Keratinocyte (primary cell): ENCODE data around the gene SARNP. TPM values are rescaled to one million over a fixed set of nuclear protein-coding genes. Genes with fewer than 3 reads are reported as not detected.
A peak's percentile ranks its signal among the peaks of the same experiment; 100 is the strongest.

Experiments used
- DNase-seq: peaks from one replicate; pipeline ENCODE4 v3.0.0-alpha.2; 2011; ENCODE audit warnings: low read depth, missing footprints, low spot score
- FAIRE-seq: peaks from 2 replicates; lab custom pipeline; 2011; peaks lifted over from hg19 to GRCh38; lab: Jason Lieb, UNC
- H2AFZ ChIP-seq: 2 replicates; pipeline ENCODE4 v1.6.0; 2012; ENCODE audit warnings: low read length, control low read depth, inconsistent platforms; ENCODE audit not compliant: control insufficient read depth
- H3K27ac ChIP-seq: 2 replicates; pipeline ENCODE4 v1.5.1; 2011; ENCODE audit warnings: low read length; ENCODE audit not compliant: control insufficient read depth, insufficient read depth
- H3K27me3 ChIP-seq: 3 replicates; pipeline ENCODE4 v1.6.0; 2011; ENCODE audit warnings: low read length; ENCODE audit not compliant: control insufficient read depth, insufficient read depth; ENCODE audit errors: extremely low read depth
- H3K36me3 ChIP-seq, 2 experiments: 2 replicates in 1 of 2; 3 replicates in 1 of 2; pipeline ENCODE4 v1.5.1; 2011; ENCODE audit warnings: low read length in 2 of 2, mild to moderate bottlenecking in 1 of 2; ENCODE audit not compliant: control insufficient read depth in 2 of 2, insufficient read depth in 2 of 2; ENCODE audit errors: extremely low read depth in 1 of 2
- H3K4me1 ChIP-seq: 3 replicates; pipeline ENCODE4 v1.5.1; 2011; ENCODE audit warnings: low read length; ENCODE audit not compliant: control insufficient read depth, insufficient read depth; ENCODE audit errors: extremely low read depth
- H3K4me2 ChIP-seq: 3 replicates; pipeline ENCODE4 v1.6.0; 2011; ENCODE audit warnings: low read depth, low read length; ENCODE audit not compliant: control insufficient read depth, insufficient read depth; ENCODE audit errors: extremely low read depth
- H3K4me3 ChIP-seq, 3 experiments: fragments of 200-600 bp in 1 of 3; sonication (generic) in 1 of 3; 2 replicates in 2 of 3; 3 replicates in 1 of 3; pipeline ENCODE4 v1.5.1; 2011 to 2016; ENCODE audit warnings: low read length in 3 of 3, mild to moderate bottlenecking in 3 of 3, control low read depth in 2 of 3, inconsistent platforms in 1 of 3, low read depth in 1 of 3, mixed read lengths in 1 of 3, mixed run types in 1 of 3, moderate library complexity in 1 of 3; ENCODE audit not compliant: control insufficient read depth in 2 of 3, insufficient read depth in 2 of 3; ENCODE audit errors: extremely low read depth in 1 of 3
- H3K79me2 ChIP-seq: 2 replicates; pipeline ENCODE4 v1.6.0; 2012; ENCODE audit warnings: low read length; ENCODE audit not compliant: control insufficient read depth, insufficient read depth
- H3K9ac ChIP-seq: 3 replicates; pipeline ENCODE4 v1.6.0; 2011; ENCODE audit warnings: low read length; ENCODE audit not compliant: control insufficient read depth, insufficient read depth; ENCODE audit errors: extremely low read depth
- H3K9me1 ChIP-seq: 3 replicates; pipeline ENCODE4 v1.6.0; 2011; ENCODE audit warnings: low read length; ENCODE audit not compliant: control insufficient read depth, insufficient read depth; ENCODE audit errors: extremely low read depth
- H3K9me3 ChIP-seq: 2 replicates; pipeline ENCODE4 v1.5.1; 2012; ENCODE audit warnings: low read depth, low read length; ENCODE audit not compliant: control insufficient read depth
- H4K20me1 ChIP-seq: 3 replicates; pipeline ENCODE4 v1.6.0; 2011; ENCODE audit warnings: low read length; ENCODE audit not compliant: control insufficient read depth, insufficient read depth; ENCODE audit errors: extremely low read depth
- CTCF ChIP-seq, 3 experiments: IDR thresholded peaks in 1 of 3; conservative IDR thresholded peaks in 1 of 3; optimal IDR thresholded peaks in 1 of 3; 2 replicates in 2 of 3; 3 replicates in 1 of 3; pipeline versions ENCODE3 to v1.5.1; 2011; ENCODE audit warnings: low read length in 3 of 3, mild to moderate bottlenecking in 3 of 3, moderate library complexity in 2 of 3, control low read depth in 1 of 3, inconsistent platforms in 1 of 3; ENCODE audit not compliant: insufficient read depth in 2 of 3; ENCODE audit errors: extremely low read depth in 1 of 3
- EZH2 ChIP-seq: IDR thresholded peaks from one replicate; pipeline ENCODE4 v1.6.1; 2012; ENCODE audit warnings: inconsistent platforms, mild to moderate bottlenecking, low read length, moderate library complexity
- dilution Hi-C: fragments of 300-500 bp; cut with MboI; formaldehyde crosslinking; loops from one replicate; pipeline ENCODE4 v1.7.0; 2020; ENCODE audit warnings: low sequenced_read_pairs; ENCODE audit not compliant: extremely low pct_ligation_motif_present
- polyA plus RNA-seq, 5 experiments: library from polyadenylated mRNA; depleted of rRNA in 3 of 5; stranded (reverse) in 3 of 5; stranded (forward) in 1 of 5; unstranded in 1 of 5; fragments of >200 nt; gene quantifications; 1 replicate in 1 of 5; 2 replicates in 3 of 5; 3 replicates in 1 of 5; pipeline versions ENCODE4 v1.2.1 to v1.2.3, GENCODE V29; 2011 to 2012; ENCODE audit warnings: missing spikeins in 2 of 5, low read depth in 1 of 5, low replicate concordance in 1 of 5

The SARNP gene
- polyA plus RNA-seq, 1 donor (not counting 4 experiments of a cell fraction or from before 2014, with no cell fraction given), result 168 TPM

- H3K9ac ChIP-seq, result no peak overlapping the region
- H3K27me3 ChIP-seq, result peaks cover 11% of the 10 kb centered on the region
- H3K4me2 ChIP-seq, result peak overlapping the region; percentile 71
- H3K4me3 ChIP-seq, result peak overlapping the region in 2 of 3 experiments; percentile 45 to 72
- peak overlapping the region; percentile 95 for H2AFZ ChIP-seq
- dilution Hi-C loops, result no loop called here
- H3K9me3 ChIP-seq, result no peaks in the 10 kb centered on the region
- H3K79me2 ChIP-seq, result no peaks in the 10 kb centered on the region
- H3K9me1 ChIP-seq, result no peaks in the 10 kb centered on the region
- H4K20me1 ChIP-seq, result no peaks in the 10 kb centered on the region
- FAIRE-seq (no peak), DNase-seq (no peak)
- peaks cover 28% of the 10 kb centered on the region for H3K4me1 ChIP-seq
- no peaks in the 10 kb centered on the region for H3K36me3 ChIP-seq
- H3K27ac ChIP-seq, result peak overlapping the region; percentile 87
- TF ChIP-seq CTCF (optimal IDR thresholded peaks at IDR 0.05 in 1 of 3, IDR thresholded peaks at IDR 0.05 in 1 of 3, conservative IDR thresholded peaks at IDR 0.05 in 1 of 3; ENCODE audit: extremely low read depth in 1 of 3, insufficient read depth in 2 of 3, low read length in 3 of 3) (no peak), EZH2 (no peak)
Observed at GRCh38 chr12:55715169-55715764, 102.3 kb downstream of the SARNP start.

DNA sequence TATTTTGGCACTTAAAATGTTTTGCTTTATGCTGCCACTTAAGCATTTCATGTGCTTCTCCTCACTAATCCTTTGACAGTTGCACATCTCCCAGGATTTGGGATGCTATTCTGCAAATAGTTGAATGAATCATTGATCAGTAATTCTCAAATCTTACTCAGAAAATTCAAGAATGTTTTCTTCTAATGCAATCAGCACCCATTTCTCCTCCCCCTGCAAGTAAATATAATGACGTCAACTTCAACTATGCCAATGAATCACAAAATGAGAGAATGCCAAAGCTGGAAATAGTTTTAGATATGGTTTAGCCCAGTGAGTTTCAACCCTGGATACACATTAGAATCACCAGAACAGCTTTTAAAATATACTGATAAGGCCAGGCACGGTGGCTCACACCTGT is 103.8 kb downstream of the SARNP start:
- FAIRE-seq, result no peak
- H3K9ac ChIP-seq, result no peak overlapping the region

More for the DNA sequence above, 103.8 kb downstream of the SARNP start:
- no peak for DNase-seq
- H2AFZ ChIP-seq, result no peak overlapping the region
- no peaks in the 10 kb centered on the region for H3K36me3 ChIP-seq
- H3K27me3 ChIP-seq, result peaks cover 21% of the 10 kb centered on the region
- no peaks in the 10 kb centered on the region for H3K79me2 ChIP-seq
- H3K4me1 ChIP-seq, result peaks cover 24% of the 10 kb centered on the region
- dilution Hi-C loops, result no loop called here
- no peak overlapping the region for H3K4me2 ChIP-seq
- no peak overlapping the region for H3K4me3 ChIP-seq
- H3K9me3 ChIP-seq, result no peaks in the 10 kb centered on the region
- TF ChIP-seq EZH2 (no peak), CTCF (optimal IDR thresholded peaks at IDR 0.05 in 1 of 3, IDR thresholded peaks at IDR 0.05 in 1 of 3, conservative IDR thresholded peaks at IDR 0.05 in 1 of 3; ENCODE audit: extremely low read depth in 1 of 3, insufficient read depth in 2 of 3, low read length in 3 of 3) (no peak)
- H4K20me1 ChIP-seq, result no peaks in the 10 kb centered on the region
- H3K27ac ChIP-seq, result no peak overlapping the region
- H3K9me1 ChIP-seq, result no peaks in the 10 kb centered on the region
